Ishikawa (cell line): ENCODE data around the gene AMH.

Source experiments
- CEBPB ChIP-seq: IDR thresholded peaks from 2 replicates; pipeline ENCODE4 v1.6.1; 2012
- CREB1 ChIP-seq: IDR thresholded peaks from 2 replicates; pipeline ENCODE4 v1.6.1; 2012; ENCODE audit warnings: low read depth
- EGR1 ChIP-seq: IDR thresholded peaks from 2 replicates; pipeline ENCODE4 v1.6.1; 2012
- EP300 ChIP-seq: IDR thresholded peaks from 2 replicates; pipeline ENCODE4 v1.6.1; 2012; ENCODE audit warnings: borderline replicate concordance
- FOXM1 ChIP-seq: IDR thresholded peaks from 2 replicates; pipeline ENCODE4 v1.6.1; 2012; ENCODE audit warnings: low read depth, borderline replicate concordance
- MAX ChIP-seq: IDR thresholded peaks from 2 replicates; pipeline ENCODE4 v1.6.1; 2012
- NFIC ChIP-seq: IDR thresholded peaks from 2 replicates; pipeline ENCODE4 v1.6.1; 2012
- RAD21 ChIP-seq: IDR thresholded peaks from 2 replicates; pipeline ENCODE4 v1.6.1; 2012; ENCODE audit warnings: low read depth
- REST ChIP-seq: IDR thresholded peaks from 2 replicates; pipeline ENCODE4 v1.6.1; 2012; ENCODE audit warnings: low read depth, mild to moderate bottlenecking
- TAF1 ChIP-seq: IDR thresholded peaks from 2 replicates; pipeline ENCODE4 v1.6.1; 2012; ENCODE audit warnings: low read depth, mild to moderate bottlenecking
- TCF12 ChIP-seq: IDR thresholded peaks from 2 replicates; pipeline ENCODE4 v1.6.1; 2012; ENCODE audit warnings: low read depth
- TEAD4 ChIP-seq: IDR thresholded peaks from 2 replicates; pipeline ENCODE4 v1.6.1; 2012
- USF1 ChIP-seq: IDR thresholded peaks from 2 replicates; pipeline ENCODE4 v1.6.1; 2012
- YY1 ChIP-seq: IDR thresholded peaks from 2 replicates; pipeline ENCODE4 v1.6.1; 2012; ENCODE audit warnings: low read depth
- ZBTB7A ChIP-seq: IDR thresholded peaks from 2 replicates; pipeline ENCODE4 v1.6.1; 2012; ENCODE audit warnings: low read depth

The AMH gene

DNA sequence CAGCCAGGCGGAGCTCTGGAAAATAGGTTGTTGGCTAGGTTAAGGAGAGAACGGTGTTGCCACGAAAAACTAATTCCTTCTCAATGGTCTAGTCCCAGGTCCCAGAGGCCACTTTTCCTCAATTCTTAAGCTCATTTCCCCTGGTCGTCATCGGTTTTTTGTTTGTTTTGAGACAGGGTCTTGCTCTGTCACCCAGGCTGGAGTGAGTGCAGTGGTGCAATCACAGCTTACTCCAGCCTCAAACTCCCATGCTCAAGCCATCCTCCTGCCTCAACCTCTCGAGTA, 11.3 kb upstream of the AMH start:
- no peak for TF ChIP-seq EGR1
- TF ChIP-seq ZBTB7A = no peak
- no peak for TF ChIP-seq EP300
- no peak for TF ChIP-seq TCF12
- TF ChIP-seq TAF1 = no peak
- TF ChIP-seq CEBPB = no peak
- TF ChIP-seq FOXM1 = no peak
- no peak for TF ChIP-seq CREB1
- no peak for TF ChIP-seq TEAD4

DNA sequence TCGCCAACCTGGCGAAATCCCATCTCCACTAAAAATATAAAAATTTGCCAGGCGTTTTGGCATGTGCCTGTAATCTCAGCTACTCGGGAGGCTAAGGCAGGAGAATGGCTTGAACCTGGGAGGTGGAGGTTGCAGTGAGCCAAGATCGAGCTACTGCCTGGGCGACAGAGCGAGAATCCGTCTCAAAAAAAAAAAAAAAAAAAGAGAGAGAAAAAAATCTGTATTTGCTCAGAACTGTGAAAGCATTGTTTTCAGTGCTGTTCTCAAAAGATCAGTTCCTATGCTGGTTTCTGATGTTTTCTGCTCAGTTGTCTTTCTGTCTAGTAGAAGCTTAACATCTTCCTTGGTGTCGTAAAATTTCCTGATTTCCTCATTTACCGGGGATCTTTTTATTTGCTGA, 9.9 kb upstream of the AMH start:
- TF ChIP-seq CREB1 = no peak
- TF ChIP-seq EP300 = no peak

GRCh38 chr19:2239771-2240770, 9.1 kb upstream of the AMH start:
- no peak for TF ChIP-seq USF1
- no peak for TF ChIP-seq YY1
- TF ChIP-seq TCF12 = no peak
- no peak for TF ChIP-seq TAF1
- TF ChIP-seq REST = no peak
- no peak for TF ChIP-seq CREB1

DNA sequence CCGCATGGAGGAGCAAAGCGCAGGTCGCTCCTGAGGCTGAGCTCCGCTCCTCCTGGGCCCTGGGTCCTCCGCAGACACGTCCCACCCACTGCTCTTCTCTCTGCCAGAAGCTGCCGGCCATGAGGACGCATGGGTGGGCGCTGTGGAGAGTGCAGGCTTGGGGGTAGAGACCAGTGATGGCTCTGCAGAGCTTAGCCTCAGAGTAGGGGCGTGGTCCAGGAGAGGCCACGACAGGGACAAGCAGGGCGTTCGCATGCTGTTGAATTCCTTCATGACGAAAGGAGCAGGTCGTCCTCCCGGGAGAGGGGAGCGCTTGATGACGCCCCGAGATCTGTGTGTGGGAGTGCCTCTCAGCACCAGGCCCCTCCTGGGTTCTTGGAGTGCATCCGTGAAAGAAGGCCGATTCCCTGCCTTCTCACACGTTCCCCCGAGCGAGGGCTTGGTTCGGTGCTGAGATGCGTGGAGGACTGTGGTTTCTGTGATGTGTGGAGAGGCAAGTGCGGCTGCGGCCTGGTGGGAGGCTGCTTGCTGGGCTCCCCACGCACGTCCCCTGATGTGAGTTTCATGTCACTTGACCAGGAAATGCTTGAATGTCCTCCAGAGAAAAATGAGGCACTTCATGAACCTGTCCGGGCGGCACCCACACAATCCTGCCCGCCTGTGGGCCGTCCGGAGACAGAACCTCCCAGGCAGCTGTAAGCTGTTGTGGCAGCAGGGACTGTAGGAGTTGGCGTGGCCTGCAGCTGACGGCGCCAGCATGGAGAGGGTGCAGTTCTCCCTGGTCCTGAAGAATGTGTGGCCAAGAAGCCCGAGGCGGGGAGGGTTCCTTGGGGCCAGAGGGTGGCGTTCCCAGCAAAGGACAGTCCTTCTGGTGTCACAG, 8.0 kb upstream of the AMH start:
- TF ChIP-seq REST (no peak), CREB1 (no peak), MAX (no peak), EP300 (no peak), TEAD4 (no peak), EGR1 (no peak), USF1 (no peak), ZBTB7A (no peak), TCF12 (no peak), NFIC (no peak), YY1 (no peak), FOXM1 (no peak), TAF1 (no peak), RAD21 (no peak), CEBPB (no peak)

DNA sequence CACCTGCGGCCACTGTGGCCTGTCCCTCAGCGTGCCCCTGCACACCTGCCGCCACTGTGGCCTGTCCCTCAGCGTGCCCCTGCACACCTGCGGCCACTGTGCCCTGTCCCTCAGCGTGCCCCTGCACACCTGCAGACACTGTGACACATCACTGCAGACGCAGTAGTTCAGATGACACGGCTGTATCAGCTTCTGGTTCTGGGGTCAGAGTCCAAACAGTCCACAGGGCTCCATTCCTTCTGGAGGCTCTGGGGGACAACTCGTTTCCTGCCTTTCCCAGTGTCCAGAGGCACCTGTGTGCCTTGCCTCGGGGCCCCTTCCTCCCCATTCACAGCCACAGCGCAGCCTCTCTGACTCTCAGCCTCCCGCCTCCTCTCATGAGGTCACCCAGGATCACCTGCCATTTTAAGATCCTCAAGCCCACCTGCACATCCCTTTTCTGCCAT, 7.0 kb upstream of the AMH start:
- no peak for TF ChIP-seq FOXM1
- no peak for TF ChIP-seq NFIC
- no peak for TF ChIP-seq YY1
- TF ChIP-seq TCF12 = no peak
- TF ChIP-seq CREB1 = no peak
- no peak for TF ChIP-seq TAF1
- TF ChIP-seq REST = no peak
- no peak for TF ChIP-seq RAD21
- no peak for TF ChIP-seq MAX
- no peak for TF ChIP-seq CEBPB
- no peak for TF ChIP-seq EGR1
- no peak for TF ChIP-seq ZBTB7A
- no peak for TF ChIP-seq EP300
- no peak for TF ChIP-seq TEAD4
- TF ChIP-seq USF1 = no peak
